RWPE1 (cell line): ENCODE results near the gene UBE2O.

Experiments used
- CTCF ChIA-PET: fragments of 350-600 bp; sonication (Branson Sonifier 250); formaldehyde crosslinking; extraction: SDS; loops from one replicate; lab custom pipeline; 2021; lab: Yijun Ruan, JAX
- POLR2A ChIA-PET: fragments of 400-600 bp; formaldehyde crosslinking; extraction: SDS; loops from one replicate; lab custom pipeline; 2020; ENCODE audit warnings: antibody characterized with exemption; ENCODE audit not compliant: low non-redundant PET; lab: Yijun Ruan, JAX
- DNase-seq: peaks from one replicate; pipeline ENCODE4 v3.0.0; 2012; ENCODE audit warnings: low spot score
- H3K27ac ChIP-seq: fragments of 450-650 bp; 2 replicates; pipeline ENCODE4 v1.5.1; 2017
- TF ChIP-seq, protein P1 (sequence below): fragments of 450-650 bp; conservative IDR thresholded peaks from 2 replicates; pipeline ENCODE4 v1.5.1; 2017; ENCODE audit warnings: low read depth, mild to moderate bottlenecking

Gene UBE2O

DNA sequence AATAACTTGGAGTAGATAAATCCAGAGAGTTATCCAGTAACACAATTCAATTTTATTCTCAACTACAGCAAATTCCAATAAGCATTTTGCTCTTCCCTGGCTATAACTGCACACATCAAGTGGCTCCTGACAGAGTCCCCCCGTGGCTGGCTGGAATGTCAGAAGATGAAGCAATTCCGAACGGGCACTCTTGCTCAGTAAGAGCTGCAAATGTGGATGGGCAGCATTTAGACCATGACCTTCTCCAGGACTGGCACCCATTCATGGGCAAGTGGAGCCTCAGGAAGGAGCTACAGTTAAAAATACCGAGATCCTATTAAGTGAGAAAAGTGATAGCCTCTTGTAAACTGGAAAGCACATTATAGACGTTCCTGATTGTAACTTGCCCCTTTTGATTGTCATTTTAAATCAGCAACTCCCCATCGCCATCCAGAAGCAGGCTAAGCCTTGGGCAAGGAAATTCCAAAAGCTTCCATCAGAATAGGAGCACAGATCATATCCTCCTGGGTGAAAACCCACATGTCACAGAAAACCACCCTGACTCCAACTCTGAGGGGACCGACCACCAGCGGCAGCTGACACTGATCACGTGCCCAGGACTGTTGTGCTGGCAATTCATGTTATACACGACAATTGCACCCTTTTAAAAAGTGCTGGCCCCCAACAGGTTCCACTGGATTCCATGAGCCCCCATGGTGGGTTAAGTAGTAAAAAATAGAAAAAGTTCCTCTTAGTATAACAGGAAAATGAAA, 7.1 kb downstream of the UBE2O start:
- POLR2A ChIA-PET = no interaction called here

DNA sequence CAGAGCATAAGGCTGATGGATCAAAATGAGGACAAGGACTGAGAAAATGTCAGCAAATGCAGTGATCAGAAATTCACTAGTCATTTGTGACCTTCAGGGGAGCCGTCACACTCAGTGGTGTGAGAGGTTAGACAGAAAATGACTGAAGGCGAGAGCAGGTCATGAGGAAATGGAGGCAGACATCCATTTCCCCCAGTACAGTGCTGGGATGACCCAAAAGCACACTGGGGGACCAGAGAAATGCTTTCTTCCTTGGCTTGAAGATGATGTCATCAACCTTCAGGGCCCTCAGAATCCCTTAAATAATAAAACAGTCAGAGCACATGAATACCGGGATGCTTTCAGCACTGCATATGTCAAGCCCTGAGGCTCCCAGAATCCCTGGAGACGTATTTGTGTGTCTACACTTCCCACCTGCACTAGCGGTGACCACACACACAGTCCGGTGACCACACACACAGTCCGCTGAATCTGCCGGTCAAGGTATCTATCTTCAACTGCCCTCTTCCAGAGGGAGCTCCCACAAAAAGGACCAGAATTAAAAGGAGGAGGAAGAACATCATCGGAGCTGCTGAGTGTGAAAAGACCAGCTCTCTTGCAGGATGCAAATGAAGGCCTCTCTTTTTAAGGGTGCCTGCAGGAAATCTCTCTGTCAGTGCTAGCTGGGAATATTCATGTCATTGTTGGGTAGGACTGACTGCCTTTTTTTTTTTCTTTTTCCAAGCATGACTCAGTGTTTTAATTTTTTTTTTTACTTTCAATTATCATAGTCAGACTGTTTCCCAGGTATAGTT, 8.2 kb downstream of the UBE2O start:
- ChIA-PET POLR2A (interaction anchor here (0.6 kb wide), 1 partner anchor 15 kb away, joined by 4 read pairs; no protein-coding TSS in a partner anchor), CTCF (interaction anchor here (0.7 to 1.0 kb wide), 3 partner anchors 36 to 442 kb away, joined by 4 to 10 read pairs (median 5); no protein-coding TSS in a partner anchor)
- no peak overlapping the region for H3K27ac ChIP-seq
- DNase-seq = no peak
- TF ChIP-seq, protein P1, sequence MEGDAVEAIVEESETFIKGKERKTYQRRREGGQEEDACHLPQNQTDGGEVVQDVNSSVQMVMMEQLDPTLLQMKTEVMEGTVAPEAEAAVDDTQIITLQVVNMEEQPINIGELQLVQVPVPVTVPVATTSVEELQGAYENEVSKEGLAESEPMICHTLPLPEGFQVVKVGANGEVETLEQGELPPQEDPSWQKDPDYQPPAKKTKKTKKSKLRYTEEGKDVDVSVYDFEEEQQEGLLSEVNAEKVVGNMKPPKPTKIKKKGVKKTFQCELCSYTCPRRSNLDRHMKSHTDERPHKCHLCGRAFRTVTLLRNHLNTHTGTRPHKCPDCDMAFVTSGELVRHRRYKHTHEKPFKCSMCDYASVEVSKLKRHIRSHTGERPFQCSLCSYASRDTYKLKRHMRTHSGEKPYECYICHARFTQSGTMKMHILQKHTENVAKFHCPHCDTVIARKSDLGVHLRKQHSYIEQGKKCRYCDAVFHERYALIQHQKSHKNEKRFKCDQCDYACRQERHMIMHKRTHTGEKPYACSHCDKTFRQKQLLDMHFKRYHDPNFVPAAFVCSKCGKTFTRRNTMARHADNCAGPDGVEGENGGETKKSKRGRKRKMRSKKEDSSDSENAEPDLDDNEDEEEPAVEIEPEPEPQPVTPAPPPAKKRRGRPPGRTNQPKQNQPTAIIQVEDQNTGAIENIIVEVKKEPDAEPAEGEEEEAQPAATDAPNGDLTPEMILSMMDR = no peak

More for the DNA sequence above, 7.1 kb downstream of the UBE2O start:
- CTCF ChIA-PET = interaction anchor here (0.7 to 1.0 kb wide), 2 partner anchors 37 to 273 kb away, joined by 4 to 5 read pairs; no protein-coding TSS in a partner anchor
- DNase-seq = no peak
- H3K27ac ChIP-seq = peak overlapping the region; percentile 77
- TF ChIP-seq, protein P1 = no peak

DNA sequence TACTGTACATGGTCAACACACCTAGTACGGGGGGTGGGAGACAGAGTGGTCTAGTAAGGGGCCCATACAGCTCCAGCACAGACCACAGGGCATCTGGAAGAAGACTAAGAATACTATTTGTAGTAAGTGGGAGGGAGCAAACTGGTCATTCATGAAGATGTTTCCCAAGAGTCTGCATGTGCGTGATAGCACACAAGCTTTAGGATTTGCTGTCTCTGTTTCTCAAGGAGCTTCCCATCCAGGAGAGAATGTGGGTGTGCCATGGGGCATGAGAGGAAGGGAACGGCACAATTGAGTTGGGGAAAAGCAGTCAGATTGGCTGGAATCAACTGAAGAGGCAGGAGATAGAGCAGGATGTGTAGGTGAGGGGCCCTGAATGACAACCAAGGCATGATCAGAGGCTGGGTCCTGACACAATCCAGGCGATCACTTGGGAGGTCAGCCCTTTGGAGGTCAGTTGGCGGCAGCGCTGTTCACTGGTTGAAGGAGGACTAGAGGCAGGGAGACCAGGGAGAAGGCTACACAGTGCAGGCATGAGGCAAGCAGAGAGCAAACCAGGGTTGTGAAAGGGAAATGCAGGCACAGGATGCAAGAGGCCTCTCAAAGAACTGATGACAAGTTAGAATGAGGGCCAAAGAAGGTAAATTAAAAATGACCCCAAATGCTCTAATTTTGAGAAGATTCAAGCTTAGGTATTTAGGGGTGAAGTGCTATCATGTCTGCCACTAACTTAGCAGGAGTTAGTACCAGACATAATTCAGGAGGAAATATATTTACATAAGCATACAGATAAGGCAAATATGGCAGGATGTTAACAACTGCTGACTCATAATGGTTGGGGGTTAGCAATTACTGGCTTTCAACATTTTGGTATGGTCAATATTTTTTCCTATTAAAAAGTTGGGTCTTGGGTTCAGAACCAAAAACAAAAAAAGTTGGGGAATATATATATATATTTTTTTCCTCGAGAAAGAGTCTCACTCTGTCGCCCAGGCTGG, 10.3 kb downstream of the UBE2O start:
- TF ChIP-seq, protein P1 = no peak

DNA sequence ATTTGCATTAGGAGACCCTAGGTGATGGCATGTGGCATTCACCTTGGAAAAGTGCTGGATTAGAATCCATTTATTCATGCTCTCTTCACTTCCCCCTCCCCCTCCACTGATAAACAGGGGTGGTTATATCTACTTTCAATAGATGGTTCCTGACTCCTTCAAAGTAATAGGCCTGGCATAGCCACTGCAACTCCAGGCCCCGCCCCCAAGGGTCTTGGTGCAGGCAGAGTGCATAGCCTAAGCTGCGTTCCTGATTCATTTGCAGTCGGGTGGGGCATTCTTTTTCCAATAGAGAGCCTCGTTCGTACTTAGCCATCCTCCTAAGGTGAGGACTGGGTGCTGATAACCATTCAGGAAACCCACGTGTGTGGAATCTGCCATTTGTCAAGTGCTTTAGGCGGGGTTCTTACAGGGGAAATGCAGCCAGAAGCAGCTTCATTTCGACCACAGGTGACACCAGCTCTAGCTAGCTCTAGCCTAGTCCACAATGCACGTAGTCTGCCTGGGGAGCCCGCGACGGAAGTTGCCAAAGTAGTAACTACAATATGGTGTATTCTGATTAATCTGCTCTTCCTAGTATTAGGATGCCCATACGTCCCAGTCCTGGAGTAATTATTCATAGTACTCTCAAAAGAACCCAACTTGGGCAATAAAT, 11.1 kb downstream of the UBE2O start:
- H3K27ac ChIP-seq = no peak overlapping the region
- ChIA-PET CTCF (no interaction called here), POLR2A (no interaction called here)
- TF ChIP-seq, protein P1 = no peak
- DNase-seq = no peak

More for the DNA sequence above, 10.3 kb downstream of the UBE2O start:
- DNase-seq = no peak
- H3K27ac ChIP-seq = no peak overlapping the region
- ChIA-PET POLR2A (no interaction called here), CTCF (no interaction called here)

DNA sequence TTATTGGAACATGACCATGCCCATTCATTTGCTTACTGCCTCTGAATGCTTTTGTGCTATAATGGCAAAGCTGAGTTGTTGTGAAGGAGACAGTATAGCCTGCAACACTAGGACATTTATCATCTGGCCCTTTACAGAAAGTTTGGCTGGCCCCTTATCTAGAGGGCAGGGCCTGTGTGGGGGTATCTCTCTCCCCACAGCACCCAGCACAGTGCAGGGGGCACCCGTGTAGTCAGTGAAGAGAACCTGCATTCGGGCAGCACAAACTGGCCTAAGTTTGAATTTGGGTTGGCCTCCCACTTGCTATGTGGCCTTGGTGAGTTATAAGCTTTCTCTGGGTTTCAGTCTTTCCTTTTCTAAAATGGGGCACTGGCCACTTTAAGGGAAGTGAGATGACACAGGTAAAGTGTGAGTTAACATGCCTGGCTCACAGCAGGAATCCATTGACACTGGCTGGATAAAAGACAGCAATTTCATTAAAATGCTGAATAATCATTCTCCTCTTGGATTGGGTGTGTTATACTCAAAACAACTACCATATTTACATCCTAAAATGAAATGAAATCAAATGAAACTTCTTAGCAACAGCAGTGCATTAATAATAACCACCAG, 12.1 kb downstream of the UBE2O start:
- ChIA-PET CTCF (interaction anchor here (1.1 kb wide), 1 partner anchor 44 kb away, joined by 6 read pairs; no protein-coding TSS in a partner anchor), POLR2A (no interaction called here)
- TF ChIP-seq, protein P1 = no peak
- no peak for DNase-seq
- no peak overlapping the region for H3K27ac ChIP-seq
